ENCODE measurements around the gene ABCG1.
"Not testable (repeated sequence)": the region's sequence is repeated elsewhere in the genome, so short reads cannot be mapped to it uniquely, and the experiment has no call there.

ABCG1 gene

DNA sequence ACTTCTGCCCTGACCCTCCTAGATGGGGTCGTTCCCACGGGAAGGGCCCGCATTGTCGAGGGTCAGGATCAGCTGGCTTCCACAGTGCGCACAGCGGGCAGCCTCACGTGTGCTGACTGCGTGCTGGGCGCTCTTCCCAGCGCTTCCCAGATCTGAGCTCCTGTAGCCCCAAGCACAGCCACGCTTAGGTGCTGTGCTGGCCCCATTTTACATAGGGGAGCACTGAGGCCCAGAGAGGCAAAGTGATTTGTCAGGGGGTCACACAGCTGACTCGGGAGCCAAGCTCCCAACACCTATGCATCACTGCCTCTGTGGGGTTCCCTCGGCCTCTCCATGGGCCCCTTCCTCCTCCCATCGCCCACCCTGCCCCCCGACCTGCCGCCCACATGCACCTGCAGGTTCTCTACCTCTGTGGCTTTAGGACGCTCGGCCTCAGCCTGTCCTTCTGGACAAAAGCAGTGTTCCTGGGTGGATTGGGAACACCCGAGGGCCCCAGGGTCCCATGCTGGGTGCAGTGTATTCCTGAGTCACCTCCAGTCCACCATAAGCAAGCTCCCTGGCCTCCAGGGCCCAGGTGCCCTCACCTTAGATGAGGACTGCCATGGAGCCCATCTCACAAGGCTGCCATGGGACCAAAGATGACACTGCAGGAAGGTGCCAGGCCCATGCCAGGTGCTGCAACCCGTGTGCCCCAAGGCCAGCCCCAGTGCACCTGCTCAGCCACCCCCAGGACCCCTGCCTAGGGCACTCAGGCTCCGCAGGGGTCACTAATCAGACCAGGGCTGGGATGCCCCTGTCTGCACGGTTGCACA, 73.0 kb downstream of the ABCG1 start:
- DNase-seq (ENCODE audit: low read depth) = no peak

DNA sequence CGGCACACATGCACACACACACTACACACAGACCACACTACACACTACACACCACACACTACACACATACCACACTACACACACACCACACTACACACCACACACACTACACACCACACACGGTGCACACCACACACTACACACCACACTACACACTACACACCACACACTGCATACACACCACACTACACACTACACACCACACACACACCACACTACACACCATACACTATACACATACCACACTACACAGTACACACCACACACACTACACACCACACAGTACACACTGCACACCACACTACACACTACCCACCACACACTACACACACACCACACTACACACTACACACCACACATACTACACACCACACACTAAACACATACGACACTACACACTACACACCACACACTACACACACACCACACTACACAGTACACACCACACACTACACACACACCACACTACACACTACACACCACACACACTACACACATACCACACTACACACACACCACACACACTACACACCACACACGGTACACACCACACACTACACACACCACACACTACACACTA, 73.7 kb downstream of the ABCG1 start:
- not testable (repeated sequence) for DNase-seq (ENCODE audit: low read depth)

DNA sequence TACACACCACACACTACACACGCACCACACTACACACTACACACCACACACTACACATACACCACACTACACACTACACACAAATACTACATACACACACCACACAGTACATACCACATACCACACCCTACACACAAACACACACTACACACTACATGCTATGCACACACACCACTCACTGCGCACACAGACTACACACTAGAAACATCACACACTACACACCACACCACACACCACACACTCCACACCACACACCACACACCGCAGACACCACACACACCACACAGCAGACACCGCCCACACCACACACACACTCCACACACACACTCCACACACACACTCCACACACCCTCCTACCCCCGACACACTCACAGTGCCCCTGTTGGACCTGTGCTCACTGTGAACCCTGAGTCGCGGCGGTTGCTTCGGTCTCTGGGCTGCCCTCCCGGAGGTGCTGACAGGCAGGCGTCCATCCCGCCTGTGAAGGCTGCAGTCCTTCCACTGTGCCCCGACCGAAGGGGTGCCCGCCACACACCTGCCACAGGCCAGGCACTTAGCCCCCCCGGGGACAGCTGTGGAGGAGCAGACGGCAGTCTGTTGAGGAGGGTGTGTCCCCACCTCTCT, 74.8 kb downstream of the ABCG1 start:
- no peak for DNase-seq (ENCODE audit: low read depth)

DNA sequence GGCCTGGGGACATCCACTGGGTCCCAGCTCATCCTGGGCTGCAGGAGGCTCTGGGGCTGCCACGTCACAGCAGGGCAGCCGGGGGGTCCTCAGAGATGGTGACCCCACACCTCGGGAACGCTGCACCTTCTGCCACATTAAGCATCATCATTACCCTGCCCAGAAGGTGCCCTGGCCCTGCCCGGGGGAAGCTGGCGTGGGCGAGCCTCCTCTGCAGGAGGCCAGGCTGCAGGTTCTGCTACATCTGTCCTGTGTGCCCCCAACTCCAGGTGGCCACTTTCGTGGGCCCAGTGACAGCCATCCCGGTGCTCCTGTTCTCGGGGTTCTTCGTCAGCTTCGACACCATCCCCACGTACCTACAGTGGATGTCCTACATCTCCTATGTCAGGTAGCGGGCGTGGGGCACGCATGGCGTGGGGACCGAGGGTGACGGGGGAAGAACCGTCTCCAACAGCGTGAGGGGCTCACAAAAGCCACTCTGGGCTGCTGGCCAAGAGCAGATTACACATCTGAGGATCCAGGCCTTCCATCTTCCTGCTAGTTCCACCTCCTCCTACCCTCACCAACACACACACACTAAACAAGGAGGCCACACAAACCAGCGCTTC, 75.4 kb downstream of the ABCG1 start:
- DNase-seq (ENCODE audit: low read depth) = no peak

DNA sequence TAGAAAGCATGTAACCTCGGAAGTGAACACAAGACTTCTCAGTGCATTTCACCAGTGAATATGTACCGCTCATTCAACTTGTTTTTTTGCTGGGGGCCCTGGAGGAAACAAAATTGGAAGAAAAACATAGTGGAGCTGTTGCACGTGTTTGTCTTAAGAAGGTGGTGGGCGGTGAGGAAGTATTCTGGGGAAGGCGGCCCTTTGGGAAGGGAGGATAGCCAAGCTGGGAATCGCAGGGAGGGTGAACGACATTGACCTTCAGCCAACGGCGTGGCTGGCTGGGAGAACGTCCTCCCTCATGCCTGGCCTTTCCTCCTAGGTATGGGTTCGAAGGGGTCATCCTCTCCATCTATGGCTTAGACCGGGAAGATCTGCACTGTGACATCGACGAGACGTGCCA, 76.9 kb downstream of the ABCG1 start:
- no peak for DNase-seq (ENCODE audit: low read depth)

DNA sequence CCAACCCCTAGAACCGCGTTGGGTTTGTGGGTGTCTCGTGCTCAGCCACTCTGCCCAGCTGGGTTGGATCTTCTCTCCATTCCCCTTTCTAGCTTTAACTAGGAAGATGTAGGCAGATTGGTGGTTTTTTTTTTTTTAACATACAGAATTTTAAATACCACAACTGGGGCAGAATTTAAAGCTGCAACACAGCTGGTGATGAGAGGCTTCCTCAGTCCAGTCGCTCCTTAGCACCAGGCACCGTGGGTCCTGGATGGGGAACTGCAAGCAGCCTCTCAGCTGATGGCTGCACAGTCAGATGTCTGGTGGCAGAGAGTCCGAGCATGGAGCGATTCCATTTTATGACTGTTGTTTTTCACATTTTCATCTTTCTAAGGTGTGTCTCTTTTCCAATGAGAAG, 77.6 kb downstream of the ABCG1 start:
- DNase-seq (ENCODE audit: low read depth) = no peak

DNA sequence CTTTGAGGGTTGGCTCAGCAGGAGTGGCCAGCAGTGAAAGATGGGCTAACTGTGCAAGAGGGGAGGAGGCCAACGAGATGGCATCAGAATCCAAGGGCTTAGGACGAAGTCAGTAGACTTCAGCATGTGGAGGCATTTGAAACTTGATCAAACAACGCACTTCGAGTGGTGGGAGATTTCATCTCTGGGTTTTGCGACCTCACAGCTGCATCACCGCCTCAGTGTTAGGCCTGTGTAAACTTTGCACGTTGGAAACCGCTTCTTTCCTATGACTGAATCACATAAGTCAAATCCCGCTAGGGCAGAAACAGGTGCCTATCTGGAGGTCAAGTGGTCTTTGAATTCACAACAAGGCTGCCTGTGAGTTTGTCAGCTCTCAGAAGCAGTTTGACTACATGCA, 78.4 kb downstream of the ABCG1 start:
- no peak for DNase-seq (ENCODE audit: low read depth)

DNA sequence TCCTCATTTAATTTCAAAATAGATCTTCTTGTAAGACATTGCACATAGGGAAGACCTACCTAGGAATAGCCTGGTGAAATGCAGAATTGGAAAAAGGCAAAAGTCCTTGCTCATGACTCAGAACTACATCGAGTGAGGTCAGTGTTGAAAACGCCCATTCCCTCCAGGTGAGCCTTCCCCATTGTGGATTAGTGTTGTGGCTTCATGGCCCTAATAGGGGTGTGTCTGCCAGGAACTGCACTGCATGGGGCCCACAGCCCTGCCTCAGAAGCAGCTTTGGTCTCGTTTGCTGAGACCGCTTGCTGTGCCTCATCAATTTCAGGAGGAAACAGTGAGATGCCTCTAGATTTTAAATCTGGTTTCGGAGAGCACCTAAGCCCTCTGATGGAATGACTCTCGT, 79.3 kb downstream of the ABCG1 start:
- DNase-seq (ENCODE audit: low read depth) = no peak

DNA sequence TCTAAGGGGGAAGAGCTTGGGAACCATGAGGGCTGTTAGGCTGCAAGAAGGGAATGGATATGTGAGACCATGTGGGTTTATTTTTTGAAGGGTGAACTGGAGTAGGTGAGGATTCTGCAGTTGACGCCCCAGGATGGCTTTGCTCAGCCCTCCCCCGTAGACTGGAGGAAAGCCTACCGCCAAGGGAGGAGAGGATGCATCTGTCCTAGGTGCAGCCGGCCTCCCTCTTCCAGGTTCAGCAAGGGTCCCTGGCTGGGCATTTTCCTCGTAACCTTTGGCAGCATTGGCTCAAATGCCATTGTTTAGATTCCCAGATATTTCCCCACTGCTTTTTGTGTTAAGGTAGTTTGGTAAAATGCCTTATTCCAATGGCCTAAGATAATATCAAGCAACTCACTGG, 79.7 kb downstream of the ABCG1 start:
- no peak for DNase-seq (ENCODE audit: low read depth)

DNA sequence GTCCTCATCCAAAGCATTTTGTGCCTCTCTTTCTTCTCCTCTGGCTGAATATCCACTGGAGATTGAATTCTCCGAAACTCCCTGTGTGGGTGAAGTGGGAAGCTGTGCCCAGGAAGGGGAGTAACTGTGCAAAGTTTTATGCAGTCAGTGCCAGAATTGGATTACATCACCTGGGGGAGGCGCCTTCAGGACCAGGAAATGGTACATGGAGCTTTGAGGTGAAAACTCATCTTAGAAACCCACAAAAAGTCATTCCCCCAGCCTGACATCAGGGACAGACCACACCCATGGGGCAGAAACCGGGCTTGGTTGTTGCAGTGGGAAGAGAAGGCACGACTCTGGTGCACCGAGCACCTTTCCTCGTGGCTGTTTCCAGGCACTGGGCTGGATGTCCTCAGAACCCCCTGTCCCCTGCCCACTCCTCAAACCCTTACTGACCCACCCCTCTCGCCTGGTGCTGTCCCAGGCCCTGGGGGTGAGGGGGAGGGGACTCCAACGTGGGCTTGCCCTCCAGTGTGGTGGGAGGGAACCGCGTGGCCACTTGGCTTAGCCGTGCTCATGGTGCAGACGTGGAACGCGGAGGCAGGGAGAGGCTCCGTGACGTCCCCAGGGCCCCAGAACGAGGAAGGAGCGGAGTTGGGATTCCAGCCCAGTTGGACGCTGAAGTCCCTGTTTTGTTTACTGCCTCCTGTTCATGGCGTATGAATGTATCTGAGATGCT, 80.5 kb downstream of the ABCG1 start:
- no peak for DNase-seq (ENCODE audit: low read depth)

DNA sequence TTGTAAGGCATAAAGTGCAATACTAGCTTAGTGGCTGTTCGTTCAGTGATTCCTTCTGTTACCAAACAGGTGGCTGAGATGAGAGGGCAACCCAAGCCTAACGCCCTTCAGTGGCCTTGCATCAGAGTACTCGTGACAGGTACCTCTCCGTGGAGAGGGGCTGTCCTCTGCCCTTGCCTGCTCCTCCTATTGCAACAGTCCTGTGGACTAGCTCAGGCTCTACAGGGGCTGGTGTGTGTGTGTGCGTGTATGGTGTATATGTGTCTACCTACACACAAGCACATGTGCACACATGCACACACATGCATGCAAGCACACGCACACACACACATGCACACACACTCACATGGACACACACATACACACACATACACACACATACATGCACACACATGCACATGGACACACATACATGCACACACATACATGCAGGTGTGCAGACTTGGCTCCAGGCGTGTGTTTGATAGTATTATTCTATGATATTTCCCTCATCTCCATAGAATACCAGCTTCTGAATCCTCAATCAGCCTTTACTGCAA, 81.2 kb downstream of the ABCG1 start:
- DNase-seq (ENCODE audit: low read depth) = no peak

DNA sequence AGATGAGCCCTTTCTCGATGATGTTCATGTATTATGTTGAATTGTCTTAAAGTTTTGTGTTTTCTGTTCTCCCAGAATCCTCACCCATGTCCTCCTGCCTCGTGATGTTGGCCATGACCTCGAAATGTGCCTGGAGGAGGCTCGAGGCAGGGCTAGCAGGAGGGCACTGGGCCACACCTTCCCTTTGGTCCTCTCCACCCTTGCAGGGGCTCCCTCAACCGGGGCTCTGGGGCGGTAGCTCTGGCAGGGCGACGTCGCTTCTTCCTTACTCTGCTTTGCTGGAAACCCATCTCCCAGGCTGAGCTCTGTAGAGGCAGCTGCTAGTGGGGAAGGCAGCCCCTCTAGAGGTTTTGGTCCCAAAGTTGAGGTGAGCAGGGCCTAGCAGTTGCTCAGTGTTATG, 82.0 kb downstream of the ABCG1 start:
- no peak for DNase-seq (ENCODE audit: low read depth)

DNA sequence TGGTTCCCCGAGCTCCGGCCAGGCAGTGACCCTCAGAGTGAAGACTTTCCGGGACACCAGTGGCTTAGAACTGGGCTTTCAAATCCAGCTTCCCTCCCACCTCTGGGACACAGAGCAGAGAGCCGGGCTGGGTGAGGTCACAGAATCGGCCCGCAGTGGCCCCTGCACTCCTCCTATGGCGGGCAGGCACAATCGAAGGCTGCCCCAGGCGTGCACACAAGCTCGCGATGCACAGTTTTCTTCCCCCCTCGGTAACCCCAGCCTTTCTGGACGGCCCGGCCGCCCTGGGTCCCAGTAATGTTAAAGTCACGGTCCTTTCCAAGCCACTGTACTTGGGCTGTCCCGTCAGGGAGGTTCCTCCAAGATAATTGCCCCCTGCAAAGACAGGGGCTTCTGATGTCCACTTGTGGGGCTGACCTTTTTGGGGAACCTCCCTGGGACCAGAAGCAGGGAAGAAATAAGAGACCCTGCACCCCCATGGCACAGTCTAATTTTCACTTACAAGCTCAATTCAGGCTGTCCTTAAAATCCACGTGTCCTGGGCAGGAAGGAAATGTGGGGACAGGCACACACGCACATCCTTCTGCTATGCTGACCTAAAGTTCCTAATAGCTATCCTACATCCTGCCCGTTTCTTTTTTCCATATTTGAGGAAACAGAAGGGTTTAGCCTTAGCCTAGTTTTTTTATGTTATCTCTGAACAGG, 82.6 kb downstream of the ABCG1 start:
- no peak for DNase-seq (ENCODE audit: low read depth)

DNA sequence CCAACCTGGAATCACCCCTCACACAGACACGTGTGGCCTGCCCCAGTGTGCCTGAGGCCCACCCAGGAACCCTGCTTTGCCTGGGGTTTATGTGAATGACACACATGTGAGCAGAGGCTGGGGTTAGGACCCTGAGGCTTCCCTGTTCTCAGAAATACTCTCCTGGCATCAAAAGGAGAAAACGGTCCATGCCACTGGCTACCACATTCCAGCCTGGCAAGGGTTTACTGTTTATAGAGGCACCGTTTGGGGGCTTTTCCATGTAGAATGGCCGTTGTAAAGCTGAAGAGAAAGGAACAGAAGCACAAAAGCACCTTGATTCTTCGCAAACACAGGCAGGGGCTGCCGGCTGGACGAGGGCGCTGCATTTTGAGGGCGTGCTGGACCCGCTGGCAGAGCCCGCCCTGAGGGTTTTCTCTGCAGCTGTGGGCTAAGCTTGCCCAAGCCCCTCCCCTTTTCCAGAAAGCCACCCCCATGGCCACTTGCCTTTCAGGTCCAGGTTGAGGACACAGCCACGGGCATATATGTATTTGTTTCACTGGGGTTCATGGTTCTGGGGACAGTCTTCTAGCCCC, 83.2 kb downstream of the ABCG1 start:
- no peak for DNase-seq (ENCODE audit: low read depth)

DNA sequence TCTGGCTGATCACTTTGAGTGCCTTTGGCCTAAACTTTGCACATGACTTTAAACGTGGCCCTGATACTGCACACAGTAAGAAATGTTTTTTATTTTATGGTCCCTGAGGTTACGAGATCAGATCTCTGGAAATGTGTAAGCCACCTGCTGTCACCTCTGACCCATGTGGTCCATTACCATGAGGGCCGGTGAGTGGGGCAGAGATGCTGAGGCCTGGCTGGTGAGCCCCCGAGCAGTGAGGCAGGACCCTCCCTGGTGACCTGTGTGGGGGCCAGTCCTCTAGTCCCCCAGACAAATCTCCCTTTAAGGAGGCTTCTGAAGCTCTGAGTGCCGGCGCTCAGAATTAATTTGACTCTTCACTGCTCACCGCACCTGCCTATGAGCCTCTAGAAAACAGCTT, 83.9 kb downstream of the ABCG1 start:
- no peak for DNase-seq (ENCODE audit: low read depth)

DNA sequence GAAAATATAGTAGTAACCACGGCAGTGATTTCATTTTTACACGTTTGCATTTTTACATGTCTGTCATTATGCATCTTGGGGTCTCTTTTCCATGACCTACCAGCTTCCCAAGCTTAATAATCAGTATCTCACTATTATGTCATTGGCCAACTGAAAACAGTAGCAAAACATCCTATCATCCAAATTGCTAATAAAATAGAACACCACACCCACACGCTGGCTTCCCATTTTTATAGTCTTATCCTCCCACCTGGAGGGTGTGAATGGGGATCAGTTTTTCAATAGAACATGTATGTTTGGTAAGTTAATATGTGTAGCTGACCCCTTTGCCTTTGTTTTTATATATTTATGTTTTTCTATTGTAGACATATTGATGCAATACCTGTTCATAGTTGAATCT, 84.5 kb downstream of the ABCG1 start:
- no peak for DNase-seq (ENCODE audit: low read depth)

DNA sequence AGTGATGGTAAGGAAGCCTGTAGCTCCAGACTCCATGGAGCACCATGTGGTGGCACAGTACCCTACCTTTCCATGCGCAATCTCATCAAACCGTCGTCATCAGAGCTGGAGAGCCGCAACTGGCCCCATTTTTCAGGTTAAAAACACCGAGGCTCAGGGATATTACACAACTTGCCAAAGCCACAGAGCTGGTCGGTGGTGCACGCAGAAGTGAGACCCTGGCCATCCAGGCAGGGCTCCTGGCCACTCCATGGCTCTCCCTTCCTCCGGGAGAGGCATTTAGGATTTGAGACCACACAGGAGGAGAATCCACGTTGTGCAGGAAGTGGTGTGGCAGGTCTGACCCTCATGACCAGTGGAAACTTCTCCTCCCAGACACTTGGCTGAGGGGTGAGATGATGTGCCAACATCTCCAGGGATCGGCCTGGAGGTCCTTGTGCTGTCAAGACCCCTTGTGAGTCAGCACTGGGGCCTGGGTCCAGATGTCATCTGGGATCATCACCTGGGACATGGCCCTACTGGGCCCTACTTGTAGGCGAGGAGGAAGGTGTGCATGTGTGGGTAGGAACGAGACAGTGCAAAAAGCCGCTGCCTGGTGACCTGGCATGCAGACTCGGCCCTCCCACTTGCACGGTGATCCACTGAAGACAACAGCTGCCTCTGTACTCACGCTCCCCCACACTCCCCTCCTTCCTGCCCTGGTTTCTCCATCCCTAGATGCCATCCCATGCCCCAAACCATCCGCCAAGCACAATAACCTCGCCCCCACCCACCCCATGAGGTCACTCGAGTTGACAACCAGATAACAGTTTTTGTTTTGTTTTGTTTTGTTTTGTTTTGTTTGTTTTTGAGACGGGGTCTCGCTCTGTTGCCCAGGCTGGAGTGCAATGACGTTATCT, 85.9 kb downstream of the ABCG1 start:
- DNase-seq (ENCODE audit: low read depth) = no peak

DNA sequence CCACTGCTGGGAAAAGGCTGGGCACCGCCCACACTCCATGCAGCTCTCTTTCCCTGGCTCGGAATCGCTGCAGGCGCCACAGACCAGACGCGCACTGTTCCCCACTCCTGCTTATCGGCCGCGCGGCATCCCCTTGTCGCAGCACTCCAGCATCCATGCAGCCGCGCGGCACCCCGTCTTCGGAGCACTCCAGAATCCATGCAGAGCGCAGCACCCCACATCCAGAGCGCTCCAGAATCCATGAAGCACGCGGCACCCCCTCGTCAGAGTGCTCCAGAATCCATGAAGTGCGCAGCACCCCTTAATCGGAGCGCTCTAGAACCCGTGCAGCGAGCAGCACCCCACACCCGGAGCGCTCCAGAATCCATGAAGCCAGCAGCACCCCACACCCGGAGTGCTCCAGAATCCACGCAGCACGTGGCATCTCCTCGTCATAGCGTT, 86.8 kb downstream of the ABCG1 start:
- no peak for DNase-seq (ENCODE audit: low read depth)

DNA sequence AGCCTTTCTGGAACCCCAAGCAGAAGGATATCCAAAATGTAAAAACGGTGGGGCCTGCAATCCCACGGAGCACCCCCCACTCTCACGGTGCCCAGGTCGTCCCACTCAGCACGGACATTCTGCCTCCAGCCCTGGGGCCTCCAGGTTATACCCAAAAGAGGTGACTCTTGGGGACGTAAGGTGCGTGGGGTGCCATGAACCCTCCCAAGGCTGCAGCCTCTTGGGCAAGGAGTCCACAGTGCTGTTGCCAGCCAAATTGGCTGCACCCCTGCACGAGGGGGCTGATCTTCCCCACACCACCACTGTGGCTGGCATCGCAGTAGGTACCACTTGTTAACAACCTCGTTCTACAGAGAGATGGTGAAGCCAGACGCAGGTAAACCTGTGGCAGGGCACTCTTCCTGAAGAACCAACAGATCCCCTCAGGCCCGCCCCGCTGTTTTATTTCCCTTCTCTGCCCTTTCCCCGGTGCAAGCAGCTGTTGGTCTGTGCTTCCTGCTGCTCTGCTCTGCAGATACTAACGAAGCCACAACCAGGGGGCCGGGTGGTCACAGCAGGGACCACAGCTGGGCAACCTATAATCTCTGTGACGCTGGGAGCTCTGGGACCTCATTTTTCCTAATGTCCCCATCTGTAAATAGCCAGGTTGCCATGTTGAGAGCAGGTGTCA, 87.6 kb downstream of the ABCG1 start:
- no peak for DNase-seq (ENCODE audit: low read depth)

DNA sequence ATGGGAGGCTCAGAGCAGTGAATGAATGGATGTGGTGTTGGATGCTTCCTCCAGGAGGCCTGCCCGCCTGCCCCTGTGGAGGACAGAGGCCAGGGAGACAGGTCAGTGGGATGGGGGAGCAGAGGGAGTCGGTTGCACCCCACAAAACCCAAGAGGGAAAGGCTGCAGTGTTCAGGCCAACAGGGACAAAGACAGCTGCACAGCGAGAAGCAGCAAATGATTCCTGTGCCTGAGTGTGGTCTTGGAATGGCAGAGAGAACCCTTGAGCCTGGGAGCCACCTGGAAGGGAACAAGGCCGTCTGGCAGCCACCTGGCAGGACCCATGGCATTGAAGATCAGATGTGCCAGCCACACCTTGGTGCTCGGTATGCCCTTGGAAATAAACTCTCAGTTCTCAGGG, 88.2 kb downstream of the ABCG1 start:
- DNase-seq (ENCODE audit: low read depth) = no peak

Measured in non-pigmented ciliary epithelial cell (primary cell).